Psoas muscle (tissue), 8 donors: ENCODE measurements around the gene PAXX. TPM values are rescaled to one million over a fixed set of nuclear protein-coding genes. Genes with fewer than 3 reads are reported as not detected.

ENCODE experiments used
- ATAC-seq, 4 donors: fragments of 200-7000 bp; cut with Tn5 transposase; one replicate each; pipeline ENCODE4 v1.9.1; 2020; ENCODE audit warnings: moderate library complexity in 3 of 4, mild to moderate bottlenecking in 2 of 4
- DNase-seq, 2 donors: peaks; one replicate each; pipeline ENCODE4 v3.0.0-alpha.2; 2020
- H3K27ac ChIP-seq: fragments of 200-600 bp; one replicate; pipeline ENCODE4 v1.8.0; 2022
- H3K27me3 ChIP-seq, 3 donors: fragments of 200-600 bp in 1 of 3; one replicate each; pipeline versions ENCODE4 v1.6.1 to v1.8.0; 2013 to 2022; ENCODE audit warnings: low read length in 2 of 3, mild to moderate bottlenecking in 2 of 3, moderate library complexity in 1 of 3; ENCODE audit not compliant: insufficient read depth in 3 of 3
- H3K36me3 ChIP-seq, 2 donors: fragments of 200-600 bp in 1 of 2; one replicate each; pipeline versions ENCODE4 v1.6.1 to v1.8.0; 2013 to 2022; ENCODE audit warnings: low read depth in 1 of 2, mild to moderate bottlenecking in 1 of 2, moderate library complexity in 1 of 2; ENCODE audit not compliant: insufficient read depth in 1 of 2
- H3K4me1 ChIP-seq: fragments of 200-600 bp; one replicate; pipeline ENCODE4 v1.8.0; 2022
- H3K4me3 ChIP-seq: fragments of 200-600 bp; one replicate; pipeline ENCODE4 v1.8.0; 2022; ENCODE audit warnings: mild to moderate bottlenecking
- H3K9me3 ChIP-seq: fragments of 200-600 bp; one replicate; pipeline ENCODE4 v1.8.0; 2022
- CTCF ChIP-seq: fragments of 200-600 bp; IDR thresholded peaks from one replicate; pipeline ENCODE4 v1.8.0; 2022; ENCODE audit warnings: antibody characterized with exemption
- WGBS, 3 donors: extraction: QIAGEN DNeasy Blood & Tissue Kit; methylation state at CpG; one replicate each; pipeline versions ENCODE4 v1.1.6 to v1.1.7; 2013; 5-methylcytosine and 5-hydroxymethylcytosine counted together
- intact Hi-C, 2 donors: fragments of 100-400 bp; cut with DNase I; formaldehyde crosslinking; loops; one replicate each; pipeline versions ENCODE4 v1.11.0 to v1.14.2; 2022
- polyA plus RNA-seq, 3 donors: library from polyadenylated mRNA; stranded (reverse); fragments of 200-250 nt; gene quantifications; one replicate each; pipeline ENCODE4 v1.2.3, GENCODE V29; 2013
- total RNA-seq, 4 donors: library from RNA; stranded (reverse); fragmentation: NEBNext Ultra II Directional in 2 of 4; extraction: Animal tissue kit (Norgen Biotek cat#: 25700) in 2 of 4; gene quantifications; one replicate each; pipeline versions ENCODE4 v1.2.1 to v1.2.4, GENCODE V29; 2021 to 2023
- donor health status: healthy with polysubstance abuse.
- donor health status: DM: no; HTN: no; CAD: no; lungs with moderate emphysema.
- donor health status: Bipolar disorder and iron deficiency.
- donor health status: healthy.
- donor health status: DM: yes; HTN: yes; CAD: no.
- donor health status: DM: no; HTN: no; CAD: no.
- donor health status: DM: no; HTN: no; CAD: no.
- donor health status: DM: yes; HTN: yes; CAD: no.

The PAXX gene
- total and polyA plus RNA-seq, 7 donors = 9.4 to 39.2 (median 15.6) TPM

DNA sequence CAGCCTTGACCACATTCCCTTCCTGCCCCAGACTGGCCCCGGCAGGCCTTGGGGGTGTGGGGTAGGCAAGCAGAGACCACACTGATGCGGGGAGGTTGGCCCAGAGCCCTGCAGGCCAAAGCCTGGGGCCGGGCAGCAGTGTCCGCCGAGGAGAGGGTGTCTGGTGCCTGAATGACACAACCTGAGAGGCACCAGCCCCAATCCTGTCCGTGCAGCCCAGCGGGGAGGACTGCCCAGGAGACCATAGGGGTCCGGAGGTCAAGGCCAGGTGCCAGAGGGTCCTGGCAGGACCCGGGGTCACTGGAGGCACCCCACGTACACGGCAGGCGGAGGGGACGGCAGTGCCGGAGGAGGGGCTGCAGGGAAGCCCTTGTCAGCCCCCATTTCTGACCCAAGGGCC, 20.5 kb upstream of the PAXX start:
- intact Hi-C loops = no loop called here
- DNase-seq (no peak), ATAC-seq (no peak)
- Histone ChIP-seq H3K9me3 (no peaks in the 10 kb centered on the region), H3K27me3 (no peaks in the 10 kb centered on the region), H3K4me1 (peaks cover 6% of the 10 kb centered on the region), H3K4me3 (no peak overlapping the region), H3K36me3 (no peaks in the 10 kb centered on the region), H3K27ac (no peak overlapping the region)
- 82 to 83% (median 83%) methylated on average over 12 to 14 of the region's 14 CpGs for WGBS, 3 donors
- no peak for TF ChIP-seq CTCF

GRCh38 chr9:136972335-136972734, 19.9 kb upstream of the PAXX start:
- 68 to 72% (median 71%) methylated on average over 10 to 11 of the region's 11 CpGs for WGBS, 3 donors
- Histone ChIP-seq H3K36me3 (no peaks in the 10 kb centered on the region), H3K4me3 (no peak overlapping the region), H3K9me3 (no peaks in the 10 kb centered on the region), H3K27me3 (no peaks in the 10 kb centered on the region), H3K4me1 (peaks cover 6% of the 10 kb centered on the region), H3K27ac (no peak overlapping the region)
- no peak for TF ChIP-seq CTCF
- DNase-seq (no peak), ATAC-seq (no peak)
- intact Hi-C loops = no loop called here

DNA sequence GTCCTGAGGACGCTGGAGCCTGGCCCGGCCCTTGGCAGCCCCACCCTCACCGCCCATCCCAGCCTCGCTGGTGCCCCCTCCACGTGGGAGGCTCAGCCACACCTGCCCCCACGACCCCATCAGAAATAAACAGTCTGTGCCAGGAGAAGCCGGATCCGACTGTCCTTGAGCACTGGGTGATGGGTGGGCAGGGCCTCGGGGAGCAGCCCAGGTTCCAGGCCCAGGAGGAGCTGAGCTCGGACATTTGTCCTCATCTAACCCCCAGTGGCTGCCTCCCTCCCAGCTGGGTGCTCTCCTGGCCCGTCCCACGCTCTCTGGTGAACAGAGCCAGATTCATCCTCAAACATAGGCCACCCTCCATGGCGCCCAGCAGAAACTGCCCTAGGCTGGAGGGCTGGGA, 19.5 kb upstream of the PAXX start:
- no peaks in the 10 kb centered on the region for H3K9me3 ChIP-seq
- H3K36me3 ChIP-seq = no peaks in the 10 kb centered on the region
- peaks cover 9% of the 10 kb centered on the region for H3K4me1 ChIP-seq
- H3K4me3 ChIP-seq = no peak overlapping the region
- H3K27me3 ChIP-seq = peaks cover 0 to 1% (median 0%) of the 10 kb centered on the region in 3 donors
- no peak for TF ChIP-seq CTCF
- 33 to 58% (median 45%) methylated on average over 12 to 13 of the region's 13 CpGs for WGBS, 3 donors
- H3K27ac ChIP-seq = no peak overlapping the region
- ATAC-seq = no peak
- no peak for DNase-seq
- intact Hi-C loops = no loop called here

DNA sequence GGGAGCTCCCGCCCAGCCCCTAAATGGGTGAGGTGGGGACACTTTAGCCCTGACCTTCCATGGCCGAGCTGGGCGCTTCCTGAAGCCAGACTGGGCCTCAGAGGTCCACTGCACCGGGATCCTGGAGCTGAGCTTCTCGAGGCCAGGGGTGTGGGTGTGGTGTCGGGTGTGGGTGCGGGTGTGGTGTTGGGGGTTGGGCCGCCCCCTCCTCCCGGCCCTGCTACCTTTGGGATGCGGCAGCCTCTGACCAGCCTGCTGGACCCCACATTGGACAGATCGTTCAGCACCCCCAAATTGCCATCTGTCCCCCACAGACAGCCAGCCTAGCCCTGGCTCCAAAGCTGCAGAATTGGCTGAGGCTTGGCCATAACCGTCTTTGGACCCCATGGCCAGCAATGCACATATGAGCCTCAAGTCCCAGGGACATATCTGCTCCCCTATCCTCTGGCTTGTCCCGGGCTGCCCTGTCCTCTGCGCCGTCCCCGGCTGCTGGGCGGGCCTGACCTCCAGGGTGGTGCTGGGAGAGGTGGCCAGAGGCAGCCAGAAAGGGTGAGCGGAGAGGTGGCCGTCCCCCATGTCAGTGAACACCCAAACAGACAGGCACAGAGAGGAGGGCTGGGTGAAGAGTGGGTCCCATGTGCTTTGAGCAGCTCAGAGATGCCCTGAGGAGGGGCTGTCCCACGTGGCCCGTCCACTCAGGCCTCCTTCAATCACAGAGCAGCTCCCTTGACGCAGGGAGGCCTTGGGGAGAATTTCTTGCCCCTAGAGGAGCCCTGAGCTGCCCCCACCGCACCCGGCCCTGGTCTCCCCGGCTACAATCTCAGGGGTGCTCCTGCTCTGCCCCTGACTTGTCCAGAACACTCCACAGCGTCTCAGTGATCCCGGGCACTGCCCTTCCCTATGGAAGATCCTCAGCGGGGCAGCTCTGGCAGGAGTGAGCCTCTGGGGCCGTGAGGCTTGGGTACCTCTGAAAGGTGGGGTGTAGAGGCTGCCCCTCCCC, 18.3 kb upstream of the PAXX start:
- intact Hi-C loops = no loop called here
- DNase-seq (no peak), ATAC-seq (no peak)
- Histone ChIP-seq H3K4me3 (no peak overlapping the region), H3K9me3 (no peaks in the 10 kb centered on the region), H3K27ac (no peak overlapping the region), H3K27me3 (peaks cover 0 to 1% (median 0%) of the 10 kb centered on the region in 3 donors), H3K4me1 (peaks cover 12% of the 10 kb centered on the region), H3K36me3 (no peaks in the 10 kb centered on the region)
- TF ChIP-seq CTCF = no peak
- WGBS, 3 donors = 89 to 93% (median 90%) methylated on average over 26 to 29 of the region's 29 CpGs
